HG02571 (cell line): Measurements from ENCODE around the gene SMCR8.
A peak's percentile ranks its signal among the peaks of the same experiment; 100 is the strongest.
"Not testable (repeated sequence)": the region's sequence is repeated elsewhere in the genome, so short reads cannot be mapped to it uniquely, and the experiment has no call there.

ENCODE experiments used
- ATAC-seq: cut with Tn5 transposase; IDR thresholded peaks from one replicate; pipeline ENCODE4 v1.9.1; 2021; ENCODE audit warnings: mild to moderate bottlenecking, moderate library complexity; ENCODE audit not compliant: unreplicated experiment

SMCR8 gene, protein sequence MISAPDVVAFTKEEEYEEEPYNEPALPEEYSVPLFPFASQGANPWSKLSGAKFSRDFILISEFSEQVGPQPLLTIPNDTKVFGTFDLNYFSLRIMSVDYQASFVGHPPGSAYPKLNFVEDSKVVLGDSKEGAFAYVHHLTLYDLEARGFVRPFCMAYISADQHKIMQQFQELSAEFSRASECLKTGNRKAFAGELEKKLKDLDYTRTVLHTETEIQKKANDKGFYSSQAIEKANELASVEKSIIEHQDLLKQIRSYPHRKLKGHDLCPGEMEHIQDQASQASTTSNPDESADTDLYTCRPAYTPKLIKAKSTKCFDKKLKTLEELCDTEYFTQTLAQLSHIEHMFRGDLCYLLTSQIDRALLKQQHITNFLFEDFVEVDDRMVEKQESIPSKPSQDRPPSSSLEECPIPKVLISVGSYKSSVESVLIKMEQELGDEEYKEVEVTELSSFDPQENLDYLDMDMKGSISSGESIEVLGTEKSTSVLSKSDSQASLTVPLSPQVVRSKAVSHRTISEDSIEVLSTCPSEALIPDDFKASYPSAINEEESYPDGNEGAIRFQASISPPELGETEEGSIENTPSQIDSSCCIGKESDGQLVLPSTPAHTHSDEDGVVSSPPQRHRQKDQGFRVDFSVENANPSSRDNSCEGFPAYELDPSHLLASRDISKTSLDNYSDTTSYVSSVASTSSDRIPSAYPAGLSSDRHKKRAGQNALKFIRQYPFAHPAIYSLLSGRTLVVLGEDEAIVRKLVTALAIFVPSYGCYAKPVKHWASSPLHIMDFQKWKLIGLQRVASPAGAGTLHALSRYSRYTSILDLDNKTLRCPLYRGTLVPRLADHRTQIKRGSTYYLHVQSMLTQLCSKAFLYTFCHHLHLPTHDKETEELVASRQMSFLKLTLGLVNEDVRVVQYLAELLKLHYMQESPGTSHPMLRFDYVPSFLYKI

GRCh38 chr17:18314731-18315561, at the start of gene SMCR8, which contains the start of gene TOP3A:
Gene SMCR8 (plus strand): TSS chr17:18315293. CDS start chr17:18315790, 497 bp downstream.
Gene TOP3A (minus strand): TSS chr17:18314994. CDS start chr17:18314778, 216 bp downstream.
- peak; percentile 87 for ATAC-seq

DNA sequence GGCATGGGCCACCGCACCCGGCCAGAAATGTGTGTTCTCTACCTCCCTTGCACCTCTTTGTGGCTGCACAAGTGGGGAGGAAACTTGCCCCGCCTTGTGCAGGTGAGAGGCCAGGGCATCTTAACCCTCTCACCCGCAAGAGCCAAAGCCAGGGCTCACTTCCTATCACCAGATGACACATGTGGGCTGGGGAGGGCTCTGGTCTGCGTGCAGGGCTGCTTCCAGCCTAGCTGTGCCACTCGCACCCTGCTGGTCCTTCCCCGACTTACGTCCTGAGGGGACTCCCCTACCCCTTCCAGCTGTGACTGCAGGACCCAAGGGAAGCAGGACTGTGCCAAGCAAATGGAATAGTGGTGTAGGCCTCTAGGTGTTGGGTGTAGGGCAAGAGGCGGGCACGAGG, 47.7 kb upstream of the SMCR8 start:
- no peak for ATAC-seq

DNA sequence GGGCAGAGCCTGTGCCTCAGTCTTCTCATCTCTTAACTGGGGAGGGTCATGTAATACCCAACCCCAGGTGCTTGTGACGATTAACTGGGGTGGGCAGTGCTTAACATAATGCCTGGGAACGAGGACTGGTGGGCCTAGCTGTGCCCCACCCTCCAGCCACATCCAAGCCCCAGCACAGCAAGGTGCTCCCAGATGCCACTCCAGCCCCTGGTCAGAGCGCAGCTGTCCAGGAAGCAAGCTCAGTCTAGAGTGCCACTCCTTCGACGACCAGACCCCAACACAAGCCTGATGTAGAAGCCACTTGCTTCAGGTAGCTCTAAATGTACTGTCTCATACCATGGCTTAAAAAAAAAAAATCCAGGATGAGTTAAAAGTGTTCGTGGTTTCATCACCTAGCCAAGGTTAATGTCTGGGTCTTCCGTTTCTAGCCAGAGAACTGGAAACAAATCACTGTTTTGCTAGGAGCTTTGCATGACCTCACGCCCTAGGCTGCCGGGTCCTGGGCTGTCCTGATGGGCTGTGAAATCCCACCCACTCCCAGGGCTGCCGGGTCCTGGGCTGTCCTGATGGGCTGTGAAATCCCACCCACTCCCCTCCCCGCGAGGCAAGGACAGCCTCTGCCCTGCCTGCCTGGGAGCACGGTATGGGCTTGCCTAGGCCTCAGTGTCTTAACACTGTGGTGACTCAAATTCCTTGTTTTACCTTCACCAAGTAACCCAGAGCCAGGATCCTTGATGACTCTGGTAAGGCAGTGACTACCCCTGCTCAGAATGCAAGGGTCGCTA, 47.0 kb upstream of the SMCR8 start:
- ATAC-seq = no peak

GRCh38 chr17:18270046-18270931, 44.8 kb upstream of the SMCR8 start:
- ATAC-seq = no peak

GRCh38 chr17:18277076-18277475, 38.0 kb upstream of the SMCR8 start:
- ATAC-seq = no peak

DNA sequence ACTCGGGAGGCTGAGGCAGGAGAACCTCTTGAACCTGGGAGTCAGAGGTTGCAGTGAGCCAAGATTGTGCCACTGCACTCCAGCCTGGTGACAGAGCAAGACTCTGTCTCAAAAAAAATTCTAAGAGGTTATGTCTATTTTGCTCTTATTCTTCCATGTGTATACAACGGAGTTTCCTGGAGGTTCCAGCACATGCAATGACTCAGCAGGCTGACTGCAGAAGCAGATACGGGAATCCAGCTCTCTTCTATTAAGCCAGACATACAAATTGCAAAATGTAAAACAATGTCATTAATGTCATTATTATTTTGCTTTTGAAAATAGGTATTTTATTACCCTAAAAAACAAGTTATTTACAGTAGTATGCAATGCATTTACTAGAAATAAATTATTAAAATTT, 36.2 kb upstream of the SMCR8 start:
- no peak for ATAC-seq

- no peak for ATAC-seq
These were observed 34.8 kb upstream of the SMCR8 start for GRCh38 chr17:18280249-18280648.

- no peak for ATAC-seq
These were observed 34.2 kb upstream of the SMCR8 start for GRCh38 chr17:18280766-18281371.

DNA sequence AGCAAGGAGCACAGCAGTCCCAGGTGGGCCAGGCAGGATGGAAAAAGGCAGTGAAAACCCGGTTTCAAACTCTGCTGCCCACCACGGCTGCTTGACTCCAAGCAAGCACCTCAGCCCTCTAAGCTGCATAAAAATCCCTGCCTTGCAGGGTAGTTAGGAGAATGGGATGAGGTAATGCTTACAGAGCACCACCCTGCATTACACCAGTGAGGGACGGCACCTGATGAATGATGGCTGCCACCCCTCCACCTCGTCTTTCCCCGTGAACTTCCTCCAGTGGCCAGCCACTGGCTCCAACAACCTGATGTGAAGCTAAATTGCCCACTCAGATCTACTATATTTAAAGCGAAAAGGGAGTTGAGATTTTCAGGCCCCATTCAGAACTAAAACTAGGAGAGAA, 33.3 kb upstream of the SMCR8 start:
- no peak for ATAC-seq

- no peak for ATAC-seq
These were observed 29.8 kb upstream of the SMCR8 start for GRCh38 chr17:18285296-18285695.

DNA sequence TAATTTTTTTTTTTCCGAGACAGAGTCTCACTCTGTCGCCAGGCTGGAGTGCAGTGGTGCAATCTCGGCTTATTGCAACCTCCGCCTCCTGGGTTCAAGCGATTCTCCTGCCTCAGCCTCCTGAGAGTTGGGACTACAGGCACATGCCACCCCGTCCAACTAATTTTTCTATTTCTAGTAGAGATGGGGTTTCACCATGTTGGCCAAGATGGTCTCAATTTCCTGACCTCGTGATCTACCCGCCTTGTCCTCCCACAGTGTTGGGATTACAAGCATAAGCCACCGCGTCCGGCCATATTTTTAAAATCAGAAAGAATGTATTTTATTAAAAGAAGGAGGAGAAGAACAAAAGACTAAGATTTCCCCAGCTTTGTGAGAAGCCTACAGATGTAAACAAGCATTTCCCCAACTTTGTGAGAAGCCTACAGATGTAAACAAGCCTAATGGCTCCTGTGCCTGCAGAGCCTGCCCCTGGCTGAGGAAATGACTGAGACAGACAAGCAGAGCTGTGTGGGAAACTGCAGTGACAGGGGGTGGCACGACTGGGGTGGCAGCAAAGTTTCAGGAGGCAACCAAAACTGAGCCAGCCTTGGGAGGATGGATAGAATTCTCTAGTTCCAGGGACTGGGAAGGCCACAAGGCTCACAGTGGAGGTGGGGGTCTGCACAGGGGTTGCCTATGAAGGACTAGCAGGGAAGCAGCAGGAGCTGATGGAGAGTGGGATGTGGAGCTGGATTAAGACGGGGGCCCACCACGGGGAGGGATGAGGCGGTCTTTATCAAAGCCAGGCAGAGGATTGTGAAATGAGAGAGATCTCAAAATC, 23.2 kb upstream of the SMCR8 start:
- no peak for ATAC-seq

DNA sequence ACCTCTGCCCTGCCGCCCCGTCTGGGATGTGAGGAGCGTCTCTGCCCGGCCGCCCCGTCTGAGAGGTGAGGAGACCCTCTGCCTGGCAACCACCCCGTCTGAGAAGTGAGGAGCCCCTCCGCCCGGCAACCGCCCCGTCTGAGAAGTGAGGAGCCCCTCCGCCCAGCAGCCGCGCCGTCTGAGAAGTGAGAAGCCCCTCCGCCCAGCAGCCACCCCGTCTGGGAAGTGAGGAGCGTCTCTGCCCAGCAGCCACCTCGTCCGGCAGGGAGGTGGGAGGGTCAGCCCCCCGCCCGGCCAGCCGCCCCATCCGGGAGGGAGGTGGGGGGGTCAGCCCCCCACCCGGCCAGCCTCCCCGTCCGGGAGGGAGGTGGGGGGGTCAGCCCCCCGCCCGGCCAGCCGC, 17.0 kb upstream of the SMCR8 start:
- not testable (repeated sequence) for ATAC-seq

- ATAC-seq = no peak
These were observed 14.2 kb upstream of the SMCR8 start for GRCh38 chr17:18300725-18301480.

DNA sequence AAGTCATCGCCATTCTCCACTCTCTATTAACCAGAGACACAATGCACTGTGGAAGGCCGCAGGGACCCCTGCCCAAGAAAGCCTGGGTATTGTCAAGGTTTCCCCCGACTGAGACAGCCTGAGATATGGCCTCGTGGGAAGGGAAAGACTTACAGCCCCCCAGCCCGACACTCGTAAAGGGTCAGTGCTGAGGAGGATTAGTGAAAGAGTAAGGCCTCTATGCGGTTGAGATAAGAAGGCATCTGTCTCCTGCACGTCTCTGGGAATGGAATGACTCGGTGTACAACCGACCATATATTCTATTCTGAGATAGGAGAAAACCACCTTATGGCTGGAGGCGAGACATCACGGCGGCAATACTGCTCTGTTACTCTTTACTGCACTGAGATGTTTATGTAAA, 11.9 kb upstream of the SMCR8 start:
- not testable (repeated sequence) for ATAC-seq

GRCh38 chr17:18309202-18309601, 5.9 kb upstream of the SMCR8 start:
- no peak for ATAC-seq

GRCh38 chr17:18314059-18314730, 898 bp upstream of the SMCR8 start:
- ATAC-seq = no peak

DNA sequence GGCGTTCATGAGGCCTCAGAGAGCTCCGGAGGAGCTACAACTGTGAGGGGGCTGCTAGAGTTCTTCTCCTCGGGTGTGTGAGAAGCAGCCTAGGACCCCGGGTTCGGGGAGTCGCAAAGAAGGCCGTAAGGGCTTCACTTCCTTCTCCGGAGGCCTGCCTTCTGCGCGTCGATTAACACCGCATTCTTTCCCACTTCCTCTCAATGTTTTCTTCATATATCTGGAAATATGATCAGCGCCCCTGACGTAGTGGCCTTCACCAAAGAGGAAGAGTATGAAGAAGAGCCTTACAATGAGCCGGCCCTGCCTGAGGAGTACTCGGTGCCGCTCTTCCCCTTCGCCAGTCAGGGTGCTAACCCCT, 449 bp downstream of the SMCR8 start:
- no peak for ATAC-seq
